ENCODE data around the gene AMN1.

Gene AMN1

GRCh38 chr12:31622038-31622437, 106.8 kb downstream of the AMN1 start:
- Histone ChIP-seq H3K4me1 (ENCODE audit: insufficient read depth, low read length) (no peaks in the 10 kb centered on the region), H3K9me3 (ENCODE audit: insufficient read depth, low read depth, low read length) (no peaks in the 10 kb centered on the region), H3K27ac (ENCODE audit: low read length) (no peak overlapping the region), H3K4me3 (ENCODE audit: low read length) (no peak overlapping the region), H3K27me3 (ENCODE audit: insufficient read depth, low read length) (no peaks in the 10 kb centered on the region), H3K36me3 (ENCODE audit: insufficient read depth, low read depth, low read length) (no peaks in the 10 kb centered on the region), H3K9ac (ENCODE audit: low read depth, low read length) (no peak overlapping the region)

Measured in iPS-20b (cell line).